K562 (cell line): Measurements from ENCODE around the gene RPS27. TPM values are rescaled to one million over a fixed set of nuclear protein-coding genes. Genes with fewer than 3 reads are reported as not detected.

ENCODE experiments used
- BCL6 ChIP-seq: fragments of 250-450 bp; sonication (Bioruptor Pico); IDR thresholded peaks from 2 replicates; pipeline ENCODE4 v1.4.0; 2020
- GATAD2A ChIP-seq: fragments of 450-650 bp; IDR thresholded peaks from 2 replicates; pipeline ENCODE4 v1.6.1; 2017
- HLTF ChIP-seq: fragments of 450-650 bp; IDR thresholded peaks from 2 replicates; pipeline ENCODE4 v1.6.1; 2016
- HNRNPUL1 ChIP-seq: fragments of 200-400 bp; formaldehyde crosslinking; IDR thresholded peaks from 2 replicates; pipeline ENCODE4 v1.6.1; 2017; ENCODE audit warnings: low read length
- LEF1 ChIP-seq: fragments of 450-650 bp; IDR thresholded peaks from 2 replicates; pipeline ENCODE4 v1.6.1; 2016; ENCODE audit warnings: mild to moderate bottlenecking
- MCM7 ChIP-seq, 2 experiments: fragments of 450-650 bp; IDR thresholded peaks; 2 replicates each; pipeline ENCODE4 v1.6.1; 2016 to 2018
- PYGO2 ChIP-seq: fragments of 450-650 bp; IDR thresholded peaks from 2 replicates; pipeline ENCODE4 v1.6.1; 2016; ENCODE audit warnings: mild to moderate bottlenecking, missing genetic modification characterization, moderate library complexity, missing compliant biosample characterization
- TARDBP ChIP-seq: fragments of 450-650 bp; IDR thresholded peaks from 2 replicates; pipeline ENCODE4 v1.6.1; 2016
- U2AF1 ChIP-seq: fragments of 200-400 bp; formaldehyde crosslinking; optimal IDR thresholded peaks from 2 replicates; pipeline ENCODE3; 2017; ENCODE audit warnings: mild to moderate bottlenecking, low read depth, low read length, moderate library complexity
- ZFP30 ChIP-seq: fragments of 250-450 bp; sonication (Bioruptor Pico); IDR thresholded peaks from 2 replicates; pipeline ENCODE4 v1.8.0; 2022; ENCODE audit warnings: moderate library complexity, mild to moderate bottlenecking, inconsistent platforms, borderline replicate concordance
- ZNF133 ChIP-seq: fragments of 250-450 bp; sonication (Bioruptor Pico); IDR thresholded peaks from 2 replicates; pipeline ENCODE4 v1.4.0; 2020; ENCODE audit warnings: mild to moderate bottlenecking
- ZNF780A ChIP-seq: fragments of 250-450 bp; sonication (Bioruptor Pico); IDR thresholded peaks from 2 replicates; pipeline ENCODE4 v1.5.0; 2021; ENCODE audit warnings: mild to moderate bottlenecking
- ZSCAN32 ChIP-seq: fragments of 450-650 bp; formaldehyde crosslinking; IDR thresholded peaks from 2 replicates; pipeline ENCODE4 v1.4.0; 2020; ENCODE audit warnings: mild to moderate bottlenecking, moderate library complexity
- polyA plus RNA-seq, 8 experiments: library from polyadenylated mRNA; depleted of rRNA in 4 of 8; stranded (reverse) in 5 of 8; unstranded in 3 of 8; fragments of >200 nt; fragmentation: Nextera tagmentation in 2 of 8; fragmentation: Illumina TruSeq in 1 of 8; extraction: Ambion mirVana in 2 of 8; extraction: Trizol in 1 of 8; gene quantifications; 2 replicates each; pipeline versions ENCODE4 v1.2.1 to v1.2.3, GENCODE V29; 2011 to 2014; ENCODE audit warnings: inconsistent platforms in 1 of 8, missing spikeins in 1 of 8
- total RNA-seq, 7 experiments: library from RNA; depleted of rRNA in 6 of 7; stranded (reverse); fragments of >200 nt in 6 of 7; fragmentation: Illumina TruSeq in 2 of 7; extraction: Trizol in 2 of 7; gene quantifications; 2 replicates each; pipeline versions ENCODE4 v1.2.1 to v1.2.3, GENCODE V29; 2011 to 2021; ENCODE audit warnings: low replicate concordance in 1 of 7
- TF ChIP-seq, protein P1 (sequence below): fragments of 250-450 bp; sonication (Bioruptor Pico); IDR thresholded peaks from 2 replicates; pipeline ENCODE4 v1.8.0; 2022; ENCODE audit warnings: moderate library complexity, mild to moderate bottlenecking, inconsistent platforms
- TF ChIP-seq, protein P2 (sequence below): IDR thresholded peaks from 2 replicates; pipeline ENCODE4 v1.6.1; 2016; ENCODE audit warnings: missing genetic modification characterization, missing compliant biosample characterization
- TF ChIP-seq, protein P3 (sequence below): sonication (generic); formaldehyde crosslinking; IDR thresholded peaks from 2 replicates; pipeline ENCODE4 v1.8.0; 2023; ENCODE audit warnings: mild to moderate bottlenecking, missing genetic modification reagents
- TF ChIP-seq, protein P4 (sequence below): fragments of 450-650 bp; IDR thresholded peaks from one replicate; pipeline ENCODE4 v1.6.1; 2018; ENCODE audit warnings: mild to moderate bottlenecking, moderate library complexity; ENCODE audit not compliant: partially characterized antibody
- TF ChIP-seq, protein P5 (sequence below): fragments of 250-450 bp; sonication (Bioruptor Pico); IDR thresholded peaks from 2 replicates; pipeline ENCODE4 v1.8.0; 2021; ENCODE audit warnings: moderate library complexity, mild to moderate bottlenecking, inconsistent platforms
- TF ChIP-seq, protein P6 (sequence below): fragments of 250-450 bp; sonication (Bioruptor Pico); IDR thresholded peaks from 2 replicates; pipeline ENCODE4 v1.6.1; 2021; ENCODE audit warnings: mild to moderate bottlenecking

RPS27 gene
- total and polyA plus RNA-seq, 9 of the 15 experiments (the other 6 are each of a cell fraction or from before 2014, with no cell fraction given) = 2,091 to 9,377 (median 6,706) TPM

DNA sequence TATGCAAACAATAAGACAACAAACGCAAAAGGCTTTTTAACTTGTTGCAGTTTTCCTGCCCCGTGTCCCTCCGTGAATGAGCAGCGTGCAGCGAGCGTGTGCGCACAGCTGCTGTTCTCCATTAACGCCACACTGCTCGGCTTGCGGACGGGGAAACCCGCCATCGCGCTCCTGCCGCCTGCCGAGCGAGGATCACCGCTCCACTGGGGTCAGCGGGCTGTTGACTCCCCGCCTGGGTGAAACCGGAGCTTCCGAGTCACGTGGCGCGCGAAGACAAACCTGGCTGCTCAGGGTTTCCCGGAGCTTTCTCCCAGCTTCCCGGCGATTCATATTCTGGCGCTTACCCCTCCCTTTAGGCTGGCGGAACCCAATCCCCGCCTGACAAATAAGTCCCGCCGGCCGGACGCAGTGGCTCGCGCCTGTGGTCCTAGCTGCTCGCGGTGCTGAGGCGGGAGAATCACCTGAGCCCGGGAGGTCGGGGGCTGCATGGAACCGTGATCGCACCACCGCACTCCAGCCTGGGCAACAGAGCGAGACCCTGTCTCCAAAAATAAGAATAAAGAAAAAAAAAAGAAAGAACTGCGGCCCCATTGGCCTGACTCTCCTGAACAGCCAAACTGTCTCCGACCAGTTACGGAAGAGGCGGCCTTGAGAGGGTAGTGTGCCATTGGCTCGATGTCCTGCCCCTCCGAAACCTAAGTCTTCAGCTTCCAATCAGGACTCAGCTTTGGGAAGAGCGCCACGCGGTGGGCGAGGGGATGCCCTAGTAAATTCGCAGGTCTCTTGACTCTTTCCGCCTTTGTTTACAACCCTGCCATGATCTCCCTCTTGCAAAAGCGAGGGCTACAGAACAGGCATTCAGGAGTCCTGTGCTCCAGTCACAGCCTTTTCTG is 23.2 kb upstream of the RPS27 start, which contains the start of gene CREB3L4 (continued):
- TF ChIP-seq, protein P1, sequence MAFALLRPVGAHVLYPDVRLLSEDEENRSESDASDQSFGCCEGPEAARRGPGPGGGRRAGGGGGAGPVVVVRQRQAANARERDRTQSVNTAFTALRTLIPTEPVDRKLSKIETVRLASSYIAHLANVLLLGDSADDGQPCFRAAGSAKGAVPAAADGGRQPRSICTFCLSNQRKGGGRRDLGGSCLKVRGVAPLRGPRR (CRISPR knock-in tag) = no peak
- TF ChIP-seq TARDBP (peak; percentile 64; the same call in 1 of the 2 replicates), BCL6 (CRISPR knock-in tag) (no peak), U2AF1 (no peak), ZFP30 (CRISPR knock-in tag) (no peak), PYGO2 (tag) (no peak), ZNF133 (CRISPR knock-in tag) (no peak), LEF1 (no peak), ZSCAN32 (CRISPR knock-in tag) (no peak), ZNF780A (CRISPR knock-in tag) (no peak), HLTF (peak; percentile 67), GATAD2A (no peak), MCM7 (IDR thresholded peaks at IDR 0.05) (no peak), HNRNPUL1 (no peak)
- TF ChIP-seq, protein P2, sequence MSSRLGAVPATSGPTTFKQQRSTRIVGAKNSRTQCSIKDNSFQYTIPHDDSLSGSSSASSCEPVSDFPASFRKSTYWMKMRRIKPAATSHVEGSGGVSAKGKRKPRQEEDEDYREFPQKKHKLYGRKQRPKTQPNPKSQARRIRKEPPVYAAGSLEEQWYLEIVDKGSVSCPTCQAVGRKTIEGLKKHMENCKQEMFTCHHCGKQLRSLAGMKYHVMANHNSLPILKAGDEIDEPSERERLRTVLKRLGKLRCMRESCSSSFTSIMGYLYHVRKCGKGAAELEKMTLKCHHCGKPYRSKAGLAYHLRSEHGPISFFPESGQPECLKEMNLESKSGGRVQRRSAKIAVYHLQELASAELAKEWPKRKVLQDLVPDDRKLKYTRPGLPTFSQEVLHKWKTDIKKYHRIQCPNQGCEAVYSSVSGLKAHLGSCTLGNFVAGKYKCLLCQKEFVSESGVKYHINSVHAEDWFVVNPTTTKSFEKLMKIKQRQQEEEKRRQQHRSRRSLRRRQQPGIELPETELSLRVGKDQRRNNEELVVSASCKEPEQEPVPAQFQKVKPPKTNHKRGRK = no peak
- TF ChIP-seq, protein P3, sequence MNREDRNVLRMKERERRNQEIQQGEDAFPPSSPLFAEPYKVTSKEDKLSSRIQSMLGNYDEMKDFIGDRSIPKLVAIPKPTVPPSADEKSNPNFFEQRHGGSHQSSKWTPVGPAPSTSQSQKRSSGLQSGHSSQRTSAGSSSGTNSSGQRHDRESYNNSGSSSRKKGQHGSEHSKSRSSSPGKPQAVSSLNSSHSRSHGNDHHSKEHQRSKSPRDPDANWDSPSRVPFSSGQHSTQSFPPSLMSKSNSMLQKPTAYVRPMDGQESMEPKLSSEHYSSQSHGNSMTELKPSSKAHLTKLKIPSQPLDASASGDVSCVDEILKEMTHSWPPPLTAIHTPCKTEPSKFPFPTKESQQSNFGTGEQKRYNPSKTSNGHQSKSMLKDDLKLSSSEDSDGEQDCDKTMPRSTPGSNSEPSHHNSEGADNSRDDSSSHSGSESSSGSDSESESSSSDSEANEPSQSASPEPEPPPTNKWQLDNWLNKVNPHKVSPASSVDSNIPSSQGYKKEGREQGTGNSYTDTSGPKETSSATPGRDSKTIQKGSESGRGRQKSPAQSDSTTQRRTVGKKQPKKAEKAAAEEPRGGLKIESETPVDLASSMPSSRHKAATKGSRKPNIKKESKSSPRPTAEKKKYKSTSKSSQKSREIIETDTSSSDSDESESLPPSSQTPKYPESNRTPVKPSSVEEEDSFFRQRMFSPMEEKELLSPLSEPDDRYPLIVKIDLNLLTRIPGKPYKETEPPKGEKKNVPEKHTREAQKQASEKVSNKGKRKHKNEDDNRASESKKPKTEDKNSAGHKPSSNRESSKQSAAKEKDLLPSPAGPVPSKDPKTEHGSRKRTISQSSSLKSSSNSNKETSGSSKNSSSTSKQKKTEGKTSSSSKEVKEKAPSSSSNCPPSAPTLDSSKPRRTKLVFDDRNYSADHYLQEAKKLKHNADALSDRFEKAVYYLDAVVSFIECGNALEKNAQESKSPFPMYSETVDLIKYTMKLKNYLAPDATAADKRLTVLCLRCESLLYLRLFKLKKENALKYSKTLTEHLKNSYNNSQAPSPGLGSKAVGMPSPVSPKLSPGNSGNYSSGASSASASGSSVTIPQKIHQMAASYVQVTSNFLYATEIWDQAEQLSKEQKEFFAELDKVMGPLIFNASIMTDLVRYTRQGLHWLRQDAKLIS (CRISPR knock-in tag) = peak; percentile 73; the same call in 1 of the 2 replicates
- TF ChIP-seq, protein P4, sequence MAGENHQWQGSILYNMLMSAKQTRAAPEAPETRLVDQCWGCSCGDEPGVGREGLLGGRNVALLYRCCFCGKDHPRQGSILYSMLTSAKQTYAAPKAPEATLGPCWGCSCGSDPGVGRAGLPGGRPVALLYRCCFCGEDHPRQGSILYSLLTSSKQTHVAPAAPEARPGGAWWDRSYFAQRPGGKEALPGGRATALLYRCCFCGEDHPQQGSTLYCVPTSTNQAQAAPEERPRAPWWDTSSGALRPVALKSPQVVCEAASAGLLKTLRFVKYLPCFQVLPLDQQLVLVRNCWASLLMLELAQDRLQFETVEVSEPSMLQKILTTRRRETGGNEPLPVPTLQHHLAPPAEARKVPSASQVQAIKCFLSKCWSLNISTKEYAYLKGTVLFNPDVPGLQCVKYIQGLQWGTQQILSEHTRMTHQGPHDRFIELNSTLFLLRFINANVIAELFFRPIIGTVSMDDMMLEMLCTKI = no peak
- TF ChIP-seq, protein P5, sequence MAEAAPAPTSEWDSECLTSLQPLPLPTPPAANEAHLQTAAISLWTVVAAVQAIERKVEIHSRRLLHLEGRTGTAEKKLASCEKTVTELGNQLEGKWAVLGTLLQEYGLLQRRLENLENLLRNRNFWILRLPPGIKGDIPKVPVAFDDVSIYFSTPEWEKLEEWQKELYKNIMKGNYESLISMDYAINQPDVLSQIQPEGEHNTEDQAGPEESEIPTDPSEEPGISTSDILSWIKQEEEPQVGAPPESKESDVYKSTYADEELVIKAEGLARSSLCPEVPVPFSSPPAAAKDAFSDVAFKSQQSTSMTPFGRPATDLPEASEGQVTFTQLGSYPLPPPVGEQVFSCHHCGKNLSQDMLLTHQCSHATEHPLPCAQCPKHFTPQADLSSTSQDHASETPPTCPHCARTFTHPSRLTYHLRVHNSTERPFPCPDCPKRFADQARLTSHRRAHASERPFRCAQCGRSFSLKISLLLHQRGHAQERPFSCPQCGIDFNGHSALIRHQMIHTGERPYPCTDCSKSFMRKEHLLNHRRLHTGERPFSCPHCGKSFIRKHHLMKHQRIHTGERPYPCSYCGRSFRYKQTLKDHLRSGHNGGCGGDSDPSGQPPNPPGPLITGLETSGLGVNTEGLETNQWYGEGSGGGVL (CRISPR knock-in tag) = no peak
- TF ChIP-seq, protein P6, sequence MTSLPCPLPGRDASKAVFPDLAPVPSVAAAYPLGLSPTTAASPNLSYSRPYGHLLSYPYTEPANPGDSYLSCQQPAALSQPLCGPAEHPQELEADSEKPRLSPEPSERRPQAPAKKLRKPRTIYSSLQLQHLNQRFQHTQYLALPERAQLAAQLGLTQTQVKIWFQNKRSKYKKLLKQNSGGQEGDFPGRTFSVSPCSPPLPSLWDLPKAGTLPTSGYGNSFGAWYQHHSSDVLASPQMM (CRISPR knock-in tag) = no peak
